Inflammatory macrophage treated with lipopolysaccharide for 1 hour (primary cell): ENCODE data around the gene MASP1.
A peak's percentile ranks its signal among the peaks of the same experiment; 100 is the strongest.

Experiments
- DNase-seq, 2 donors: peaks; one replicate each; pipeline ENCODE4 v3.0.0-alpha.2; 2020 to 2022

MASP1 gene

GRCh38 chr3:187291512-187292132, at the start of gene MASP1:
Gene MASP1, minus strand, starts transcription at chr3:187291737. Its CDS starts 105 bp downstream, at chr3:187291632.
- DNase-seq, result no peak

- no peak for DNase-seq
Observed at GRCh38 chr3:187340578-187340977, 49.0 kb upstream of the MASP1 start.

GRCh38 chr3:187336322-187336721, 44.8 kb upstream of the MASP1 start:
- DNase-seq, result no peak

GRCh38 chr3:187334904-187335303, 43.4 kb upstream of the MASP1 start:
- no peak for DNase-seq

- no peak for DNase-seq
Observed at GRCh38 chr3:187328691-187329090, 37.2 kb upstream of the MASP1 start.

GRCh38 chr3:187327845-187328244, 36.3 kb upstream of the MASP1 start:
- peak; percentile 25 to 37 for DNase-seq

GRCh38 chr3:187325632-187326031, 34.1 kb upstream of the MASP1 start:
- no peak for DNase-seq

GRCh38 chr3:187323091-187323490, 31.6 kb upstream of the MASP1 start:
- DNase-seq, result no peak

- no peak for DNase-seq
Observed at GRCh38 chr3:187322291-187322690, 30.8 kb upstream of the MASP1 start.

- DNase-seq, result no peak
Observed at GRCh38 chr3:187321766-187322165, 30.2 kb upstream of the MASP1 start.

GRCh38 chr3:187319699-187320302, 28.3 kb upstream of the MASP1 start:
- DNase-seq, result peak; percentile 66 to 94

GRCh38 chr3:187318819-187319616, 27.5 kb upstream of the MASP1 start:
- peak; percentile 37 to 66 for DNase-seq

- no peak for DNase-seq
Observed at GRCh38 chr3:187315872-187316271, 24.3 kb upstream of the MASP1 start.

- no peak for DNase-seq
Observed at GRCh38 chr3:187314176-187314575, 22.6 kb upstream of the MASP1 start.

- DNase-seq, result no peak
Observed at GRCh38 chr3:187310954-187311470, 19.5 kb upstream of the MASP1 start.

- DNase-seq, result peak in 1 of 2 donors; percentile 53
Observed at GRCh38 chr3:187310226-187310625, 18.7 kb upstream of the MASP1 start.

- DNase-seq, result no peak
Observed at GRCh38 chr3:187305881-187306280, 14.3 kb upstream of the MASP1 start.

GRCh38 chr3:187299611-187300010, 8.1 kb upstream of the MASP1 start:
- DNase-seq, result no peak

GRCh38 chr3:187296911-187297310, 5.4 kb upstream of the MASP1 start:
- DNase-seq, result no peak

- DNase-seq, result no peak
Observed at GRCh38 chr3:187296058-187296457, 4.5 kb upstream of the MASP1 start.

GRCh38 chr3:187295316-187296034, 3.9 kb upstream of the MASP1 start:
- no peak for DNase-seq

- peak in 1 of 2 donors; percentile 26 for DNase-seq
Observed at GRCh38 chr3:187293516-187294430, 2.2 kb upstream of the MASP1 start.
